Measurements from ENCODE around the gene MAFF. TPM values are rescaled to one million over a fixed set of nuclear protein-coding genes. Genes with fewer than 3 reads are reported as not detected.

The MAFF gene
- total RNA-seq, 1 donor from 2014 or later = 3.9 TPM

DNA sequence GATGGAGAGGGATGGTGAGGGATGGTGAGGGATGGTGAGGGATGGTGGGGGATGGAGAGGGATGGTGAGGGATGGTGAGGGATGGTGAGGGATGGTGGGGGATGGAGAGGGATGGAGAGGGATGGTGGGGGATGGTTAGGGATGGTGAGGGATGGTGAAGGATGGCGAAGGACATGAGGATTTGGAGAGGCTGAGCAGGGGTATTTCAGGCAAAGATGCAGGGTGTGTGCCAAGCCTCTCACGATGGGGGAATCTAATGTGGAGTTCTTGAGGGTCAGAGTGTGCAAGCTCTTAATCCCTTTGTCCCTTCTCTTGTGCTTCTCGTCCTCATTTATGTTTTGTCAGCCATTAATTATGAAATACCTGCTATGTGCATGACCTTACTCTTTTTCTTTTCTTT is 12.7 kb upstream of the MAFF start:
- DNase-seq (ENCODE audit: low read depth, low spot score) = no peak
- Mint-ChIP-seq H3K27me3 (ENCODE audit: low read depth) (no peaks in the 10 kb centered on the region), H3K27ac (ENCODE audit: unreplicated experiment) (no peak overlapping the region), H3K9me3 (no peaks in the 10 kb centered on the region), H3K4me3 (no peak overlapping the region), H3K36me3 (ENCODE audit: low read depth) (no peaks in the 10 kb centered on the region), H3K4me1 (peaks cover 16% of the 10 kb centered on the region)
- TF ChIP-seq, protein P1, sequence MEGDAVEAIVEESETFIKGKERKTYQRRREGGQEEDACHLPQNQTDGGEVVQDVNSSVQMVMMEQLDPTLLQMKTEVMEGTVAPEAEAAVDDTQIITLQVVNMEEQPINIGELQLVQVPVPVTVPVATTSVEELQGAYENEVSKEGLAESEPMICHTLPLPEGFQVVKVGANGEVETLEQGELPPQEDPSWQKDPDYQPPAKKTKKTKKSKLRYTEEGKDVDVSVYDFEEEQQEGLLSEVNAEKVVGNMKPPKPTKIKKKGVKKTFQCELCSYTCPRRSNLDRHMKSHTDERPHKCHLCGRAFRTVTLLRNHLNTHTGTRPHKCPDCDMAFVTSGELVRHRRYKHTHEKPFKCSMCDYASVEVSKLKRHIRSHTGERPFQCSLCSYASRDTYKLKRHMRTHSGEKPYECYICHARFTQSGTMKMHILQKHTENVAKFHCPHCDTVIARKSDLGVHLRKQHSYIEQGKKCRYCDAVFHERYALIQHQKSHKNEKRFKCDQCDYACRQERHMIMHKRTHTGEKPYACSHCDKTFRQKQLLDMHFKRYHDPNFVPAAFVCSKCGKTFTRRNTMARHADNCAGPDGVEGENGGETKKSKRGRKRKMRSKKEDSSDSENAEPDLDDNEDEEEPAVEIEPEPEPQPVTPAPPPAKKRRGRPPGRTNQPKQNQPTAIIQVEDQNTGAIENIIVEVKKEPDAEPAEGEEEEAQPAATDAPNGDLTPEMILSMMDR (conservative IDR thresholded peaks at IDR 0.05) = no peak

DNA sequence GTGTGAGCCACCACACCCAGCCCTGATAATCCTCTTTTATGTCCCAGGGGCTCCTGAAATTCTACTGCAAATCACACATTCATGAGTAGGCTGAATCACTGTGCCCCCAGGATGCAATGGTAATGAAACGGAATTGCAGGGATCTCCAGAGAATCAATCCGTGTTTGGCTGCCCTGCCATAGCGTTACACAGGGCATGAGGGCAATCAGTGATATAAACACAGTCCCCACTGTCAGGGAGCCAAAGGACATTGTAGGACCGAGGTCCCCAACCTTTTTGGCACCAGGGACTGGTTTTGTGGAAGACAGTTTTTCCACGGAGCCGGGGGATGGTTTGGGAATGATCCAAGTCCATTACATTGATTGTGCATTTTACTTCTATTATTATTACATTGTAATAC is 11.2 kb upstream of the MAFF start:
- Mint-ChIP-seq H3K9me3 (no peaks in the 10 kb centered on the region), H3K27me3 (ENCODE audit: low read depth) (no peaks in the 10 kb centered on the region), H3K27ac (ENCODE audit: unreplicated experiment) (no peak overlapping the region), H3K4me3 (no peak overlapping the region), H3K4me1 (peaks cover 12% of the 10 kb centered on the region), H3K36me3 (ENCODE audit: low read depth) (no peaks in the 10 kb centered on the region)
- DNase-seq (ENCODE audit: low read depth, low spot score) = no peak
- TF ChIP-seq, protein P1 (conservative IDR thresholded peaks at IDR 0.05) = no peak

DNA sequence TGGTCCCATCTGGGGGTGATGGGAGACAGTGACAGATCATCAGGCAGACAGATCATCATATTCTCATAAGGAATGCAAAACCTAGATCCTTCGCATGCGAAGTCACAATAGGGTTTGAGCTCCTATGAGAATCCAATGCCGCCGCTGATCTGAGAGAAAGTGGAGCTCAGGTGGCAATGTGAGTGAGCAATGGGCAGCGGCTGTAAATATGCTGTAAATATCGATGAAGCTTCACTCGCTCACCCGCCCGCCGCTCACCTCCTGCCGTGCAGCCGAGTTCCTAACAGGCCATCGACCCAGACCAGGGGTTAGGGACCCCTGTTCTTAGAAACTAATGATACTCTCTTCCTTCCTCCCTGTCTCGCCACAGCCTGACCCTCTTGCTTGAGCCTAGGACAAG is 10.7 kb upstream of the MAFF start:
- H3K4me3 Mint-ChIP-seq = no peak overlapping the region
- DNase-seq (ENCODE audit: low read depth, low spot score) = no peak
- TF ChIP-seq, protein P1 (conservative IDR thresholded peaks at IDR 0.05) = no peak
- H3K27me3 Mint-ChIP-seq (ENCODE audit: low read depth) = no peaks in the 10 kb centered on the region
- no peak overlapping the region for H3K27ac Mint-ChIP-seq (ENCODE audit: unreplicated experiment)
- no peaks in the 10 kb centered on the region for H3K9me3 Mint-ChIP-seq
- peaks cover 12% of the 10 kb centered on the region for H3K4me1 Mint-ChIP-seq
- no peaks in the 10 kb centered on the region for H3K36me3 Mint-ChIP-seq (ENCODE audit: low read depth)

DNA sequence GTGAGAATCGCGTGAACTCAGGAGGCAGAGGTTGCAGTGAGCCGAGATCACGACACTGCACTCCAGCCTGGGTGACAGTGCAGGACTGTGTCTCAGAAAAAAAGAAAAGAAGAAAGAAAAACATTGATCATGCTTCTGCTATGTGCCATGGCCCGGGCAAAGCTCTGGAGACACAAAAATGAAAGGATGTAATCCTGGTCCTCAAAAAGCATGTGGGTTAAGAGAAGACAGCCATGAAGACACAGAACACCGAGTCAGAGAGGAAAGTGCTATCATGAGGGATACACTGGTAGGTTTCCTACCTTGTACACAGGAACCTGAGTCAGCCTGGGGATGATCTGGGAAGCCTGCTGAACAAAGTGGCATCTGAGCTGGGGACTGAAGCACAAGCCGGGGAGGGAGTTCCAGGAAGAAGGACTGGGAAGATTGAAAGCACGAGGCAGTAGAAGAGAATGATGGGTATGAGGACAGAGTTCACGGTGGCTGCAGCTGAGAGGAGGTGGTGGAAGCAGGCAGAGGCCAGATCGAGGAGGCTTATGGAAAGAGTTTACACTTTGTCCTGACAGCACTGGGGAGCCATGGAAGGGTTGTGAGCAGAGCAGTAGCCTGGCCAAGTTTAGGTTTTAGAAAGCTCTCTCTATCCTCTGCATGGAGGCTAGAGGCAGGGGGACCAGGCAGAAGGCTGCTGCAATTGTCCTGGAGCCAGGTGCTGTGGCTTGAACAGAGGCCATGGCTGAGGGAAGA is 9.9 kb upstream of the MAFF start:
- H3K4me1 Mint-ChIP-seq = peaks cover 4% of the 10 kb centered on the region
- no peak for DNase-seq (ENCODE audit: low read depth, low spot score)
- H3K27me3 Mint-ChIP-seq (ENCODE audit: low read depth) = no peaks in the 10 kb centered on the region
- H3K9me3 Mint-ChIP-seq = no peaks in the 10 kb centered on the region
- TF ChIP-seq, protein P1 (conservative IDR thresholded peaks at IDR 0.05) = no peak
- H3K27ac Mint-ChIP-seq (ENCODE audit: unreplicated experiment) = peak overlapping the region; percentile 53
- H3K4me3 Mint-ChIP-seq = no peak overlapping the region
- H3K36me3 Mint-ChIP-seq (ENCODE audit: low read depth) = no peaks in the 10 kb centered on the region

DNA sequence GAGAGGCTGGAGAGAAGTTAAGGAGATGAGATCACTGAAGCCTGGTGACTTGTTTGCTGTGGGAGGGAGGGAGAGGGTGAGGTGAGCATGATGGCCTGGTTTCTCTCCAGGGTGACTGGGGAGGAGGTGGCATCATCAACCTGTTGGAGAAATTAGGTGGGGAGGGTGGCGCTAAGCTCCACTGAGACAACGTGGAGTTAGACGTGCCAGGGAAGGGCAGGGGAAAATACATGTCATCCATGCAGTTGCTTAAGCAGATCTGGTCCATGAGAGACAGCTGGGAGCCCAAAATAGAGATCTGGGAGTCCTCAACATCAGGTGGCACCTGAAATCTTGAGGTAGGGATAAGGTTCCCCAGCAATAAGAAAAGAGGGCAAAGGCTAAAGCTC is 9.3 kb upstream of the MAFF start:
- no peaks in the 10 kb centered on the region for H3K27me3 Mint-ChIP-seq (ENCODE audit: low read depth)
- TF ChIP-seq, protein P1 (conservative IDR thresholded peaks at IDR 0.05) = no peak
- no peaks in the 10 kb centered on the region for H3K9me3 Mint-ChIP-seq
- no peaks in the 10 kb centered on the region for H3K36me3 Mint-ChIP-seq (ENCODE audit: low read depth)
- DNase-seq (ENCODE audit: low read depth, low spot score) = no peak
- peak overlapping the region; percentile 53 for H3K27ac Mint-ChIP-seq (ENCODE audit: unreplicated experiment)
- H3K4me3 Mint-ChIP-seq = no peak overlapping the region
- peaks cover 4% of the 10 kb centered on the region for H3K4me1 Mint-ChIP-seq

Measured in neural crest cell (in vitro differentiated cells).